Panc1 (cell line): ENCODE data around the gene CD300LF.

ENCODE experiments used
- CTCF ChIP-seq: fragments of 450-650 bp; IDR thresholded peaks from 2 replicates; pipeline ENCODE4 v1.5.1; 2017; ENCODE audit warnings: mild to moderate bottlenecking
- POLR2AphosphoS5 ChIP-seq: IDR thresholded peaks from 2 replicates; pipeline ENCODE4 v1.6.1; 2012; ENCODE audit warnings: mild to moderate bottlenecking, low read depth, low read length, moderate library complexity
- SIN3A ChIP-seq: IDR thresholded peaks from 2 replicates; pipeline ENCODE4 v1.6.1; 2012; ENCODE audit warnings: low read depth, mild to moderate bottlenecking, low read length, moderate library complexity, borderline replicate concordance; ENCODE audit not compliant: insufficient read depth
- TCF7L2 ChIP-seq: IDR thresholded peaks from 2 replicates; pipeline ENCODE4 v1.6.1; 2011; ENCODE audit warnings: mild to moderate bottlenecking, low read depth, low read length, inconsistent platforms
- TF ChIP-seq, protein P1 (sequence below), 2 experiments: IDR thresholded peaks; 2 replicates each; pipeline ENCODE4 v1.6.1; 2011 to 2012; ENCODE audit warnings: low read depth in 2 of 2, control low read depth in 1 of 2, low read length in 1 of 2, mild to moderate bottlenecking in 1 of 2, moderate library complexity in 1 of 2; ENCODE audit not compliant: insufficient read depth in 1 of 2

- TF ChIP-seq CTCF (no peak), SIN3A (no peak), POLR2AphosphoS5 (no peak), TCF7L2 (no peak)
- TF ChIP-seq, protein P1, sequence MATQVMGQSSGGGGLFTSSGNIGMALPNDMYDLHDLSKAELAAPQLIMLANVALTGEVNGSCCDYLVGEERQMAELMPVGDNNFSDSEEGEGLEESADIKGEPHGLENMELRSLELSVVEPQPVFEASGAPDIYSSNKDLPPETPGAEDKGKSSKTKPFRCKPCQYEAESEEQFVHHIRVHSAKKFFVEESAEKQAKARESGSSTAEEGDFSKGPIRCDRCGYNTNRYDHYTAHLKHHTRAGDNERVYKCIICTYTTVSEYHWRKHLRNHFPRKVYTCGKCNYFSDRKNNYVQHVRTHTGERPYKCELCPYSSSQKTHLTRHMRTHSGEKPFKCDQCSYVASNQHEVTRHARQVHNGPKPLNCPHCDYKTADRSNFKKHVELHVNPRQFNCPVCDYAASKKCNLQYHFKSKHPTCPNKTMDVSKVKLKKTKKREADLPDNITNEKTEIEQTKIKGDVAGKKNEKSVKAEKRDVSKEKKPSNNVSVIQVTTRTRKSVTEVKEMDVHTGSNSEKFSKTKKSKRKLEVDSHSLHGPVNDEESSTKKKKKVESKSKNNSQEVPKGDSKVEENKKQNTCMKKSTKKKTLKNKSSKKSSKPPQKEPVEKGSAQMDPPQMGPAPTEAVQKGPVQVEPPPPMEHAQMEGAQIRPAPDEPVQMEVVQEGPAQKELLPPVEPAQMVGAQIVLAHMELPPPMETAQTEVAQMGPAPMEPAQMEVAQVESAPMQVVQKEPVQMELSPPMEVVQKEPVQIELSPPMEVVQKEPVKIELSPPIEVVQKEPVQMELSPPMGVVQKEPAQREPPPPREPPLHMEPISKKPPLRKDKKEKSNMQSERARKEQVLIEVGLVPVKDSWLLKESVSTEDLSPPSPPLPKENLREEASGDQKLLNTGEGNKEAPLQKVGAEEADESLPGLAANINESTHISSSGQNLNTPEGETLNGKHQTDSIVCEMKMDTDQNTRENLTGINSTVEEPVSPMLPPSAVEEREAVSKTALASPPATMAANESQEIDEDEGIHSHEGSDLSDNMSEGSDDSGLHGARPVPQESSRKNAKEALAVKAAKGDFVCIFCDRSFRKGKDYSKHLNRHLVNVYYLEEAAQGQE (IDR thresholded peaks at IDR 0.05; ENCODE audit: insufficient read depth in 1 of 2, low read depth in 2 of 2, low read length in 1 of 2): no peak
These were observed 29.4 kb upstream of the CD300LF start for GRCh38 chr17:74742153-74742515.
